Measurements from ENCODE around the gene CCL18. TPM values are rescaled to one million over a fixed set of nuclear protein-coding genes. Genes with fewer than 3 reads are reported as not detected.
"Not testable (repeated sequence)": the region's sequence is repeated elsewhere in the genome, so short reads cannot be mapped to it uniquely, and the experiment has no call there.

CCL18 gene
- total and polyA plus RNA-seq, 2 donors: 9.3 to 461 TPM

DNA sequence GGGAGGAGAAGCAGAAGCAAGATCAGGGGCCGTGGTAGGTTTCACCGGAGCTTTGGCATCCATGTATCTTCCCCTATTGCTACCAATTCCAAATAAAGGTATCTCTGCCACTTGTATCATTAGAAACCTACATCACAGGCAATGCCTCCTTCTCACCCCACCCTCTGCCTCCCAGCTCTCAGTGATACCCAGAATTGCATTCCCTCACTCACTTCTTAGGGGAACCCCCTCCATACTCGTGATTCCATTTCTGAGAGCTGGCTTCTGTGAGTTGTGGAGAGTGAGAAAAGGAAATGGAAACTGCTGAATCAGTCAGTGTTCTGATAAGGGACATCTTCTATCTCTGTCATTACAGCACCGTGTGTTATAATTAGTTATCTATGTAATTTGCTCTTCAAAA lies 28.2 kb downstream of the CCL18 start:
- Histone ChIP-seq H3K36me3 (ENCODE audit: control insufficient read depth in 2 of 2, insufficient read depth in 2 of 2, low read length in 1 of 2) (no peaks in the 10 kb centered on the region), H3K27ac (ENCODE audit: low read depth in 1 of 2, low read length in 1 of 2) (no peak overlapping the region), H3K9me3 (ENCODE audit: control insufficient read depth in 2 of 2, insufficient read depth in 1 of 2, low read length in 1 of 2) (no peaks in the 10 kb centered on the region), H3K4me3 (ENCODE audit: low read length in 2 of 2) (no peak overlapping the region), H3K4me1 (ENCODE audit: control insufficient read depth in 2 of 2, insufficient read depth in 2 of 2, low read length in 2 of 2) (no peaks in the 10 kb centered on the region), H3K27me3 (ENCODE audit: control insufficient read depth in 2 of 2, insufficient read depth in 1 of 2, low read length in 1 of 2) (no peaks in the 10 kb centered on the region)
- no peak for DNase-seq (ENCODE audit: low read depth in 6 of 9, low spot score in 9 of 9)
- 70% methylated on average over 4 of the region's 4 CpGs for WGBS

DNA sequence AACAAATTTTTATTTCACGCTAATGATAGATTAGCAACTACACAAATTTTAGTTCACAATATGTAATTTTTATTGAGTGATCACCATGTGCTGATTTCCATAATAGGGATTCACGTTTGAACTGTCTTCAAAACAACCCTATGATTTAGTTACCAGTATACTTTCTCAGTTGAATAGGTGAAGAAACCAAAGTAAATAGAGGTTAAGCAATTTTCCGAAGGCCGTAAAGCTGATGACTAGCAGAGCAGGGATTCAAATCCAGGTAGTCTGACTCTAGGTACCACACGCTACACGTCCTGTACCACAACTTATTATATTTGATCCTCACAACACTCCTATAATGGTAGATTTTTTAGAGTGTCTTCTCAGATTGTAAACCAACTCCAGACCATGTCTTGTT lies 28.6 kb downstream of the CCL18 start:
- H3K27ac ChIP-seq (ENCODE audit: low read depth in 1 of 2, low read length in 1 of 2); H3K36me3 ChIP-seq (ENCODE audit: control insufficient read depth in 2 of 2, insufficient read depth in 2 of 2, low read length in 1 of 2); H3K9me3 ChIP-seq (ENCODE audit: control insufficient read depth in 2 of 2, insufficient read depth in 1 of 2, low read length in 1 of 2); H3K4me1 ChIP-seq (ENCODE audit: control insufficient read depth in 2 of 2, insufficient read depth in 2 of 2, low read length in 2 of 2); DNase-seq (ENCODE audit: low read depth in 6 of 9, low spot score in 9 of 9); H3K4me3 ChIP-seq (ENCODE audit: low read length in 2 of 2); H3K27me3 ChIP-seq (ENCODE audit: control insufficient read depth in 2 of 2, insufficient read depth in 1 of 2, low read length in 1 of 2): not testable (repeated sequence)
- 96% methylated on average over 6 of the region's 6 CpGs for WGBS

- DNase-seq (ENCODE audit: low read depth in 6 of 9, low spot score in 9 of 9): no peak
- H3K36me3 ChIP-seq (ENCODE audit: control insufficient read depth in 2 of 2, insufficient read depth in 2 of 2, low read length in 1 of 2): no peaks in the 10 kb centered on the region
- no peak overlapping the region for H3K4me3 ChIP-seq (ENCODE audit: low read length in 2 of 2)
- 97% methylated on average over 1 of the region's 1 CpG for WGBS
- no peak overlapping the region for H3K27ac ChIP-seq (ENCODE audit: low read depth in 1 of 2, low read length in 1 of 2)
- H3K27me3 ChIP-seq (ENCODE audit: control insufficient read depth in 2 of 2, insufficient read depth in 1 of 2, low read length in 1 of 2): no peaks in the 10 kb centered on the region
- H3K4me1 ChIP-seq (ENCODE audit: control insufficient read depth in 2 of 2, insufficient read depth in 2 of 2, low read length in 2 of 2): no peaks in the 10 kb centered on the region
- no peaks in the 10 kb centered on the region for H3K9me3 ChIP-seq (ENCODE audit: control insufficient read depth in 2 of 2, insufficient read depth in 1 of 2, low read length in 1 of 2)
Observed at GRCh38 chr17:36094232-36094631, 30.2 kb downstream of the CCL18 start.

- H3K27ac ChIP-seq (ENCODE audit: low read depth in 1 of 2, low read length in 1 of 2): no peak overlapping the region
- no peaks in the 10 kb centered on the region for H3K36me3 ChIP-seq (ENCODE audit: control insufficient read depth in 2 of 2, insufficient read depth in 2 of 2, low read length in 1 of 2)
- H3K9me3 ChIP-seq (ENCODE audit: control insufficient read depth in 2 of 2, insufficient read depth in 1 of 2, low read length in 1 of 2): no peaks in the 10 kb centered on the region
- no peaks in the 10 kb centered on the region for H3K4me1 ChIP-seq (ENCODE audit: control insufficient read depth in 2 of 2, insufficient read depth in 2 of 2, low read length in 2 of 2)
- H3K27me3 ChIP-seq (ENCODE audit: control insufficient read depth in 2 of 2, insufficient read depth in 1 of 2, low read length in 1 of 2): no peaks in the 10 kb centered on the region
- no peak overlapping the region for H3K4me3 ChIP-seq (ENCODE audit: low read length in 2 of 2)
- 91% methylated on average over 7 of the region's 7 CpGs for WGBS
- DNase-seq (ENCODE audit: low read depth in 6 of 9, low spot score in 9 of 9): no peak
Observed at GRCh38 chr17:36094746-36095145, 30.7 kb downstream of the CCL18 start.

DNA sequence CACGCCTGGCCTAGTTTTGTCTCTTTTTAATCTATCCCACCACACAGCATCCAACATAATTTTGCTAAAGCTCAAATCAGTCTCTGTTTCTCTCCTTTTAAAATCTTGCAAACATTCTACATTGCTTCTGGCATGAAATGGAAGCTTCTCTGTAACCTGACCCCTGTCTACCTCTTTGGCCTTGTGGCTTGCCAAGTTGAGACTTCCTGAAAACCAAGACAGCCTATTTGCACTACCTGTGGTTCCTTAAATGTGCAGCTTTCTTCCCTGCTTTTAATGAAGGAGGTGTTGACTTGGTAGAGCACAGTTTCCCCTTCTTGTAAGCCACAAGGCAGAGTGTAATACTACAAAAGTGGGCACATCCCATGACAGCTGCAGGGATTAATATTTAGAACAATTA lies 31.9 kb downstream of the CCL18 start:
- 95% methylated on average over 1 of the region's 1 CpG for WGBS
- H3K27me3 ChIP-seq (ENCODE audit: control insufficient read depth in 2 of 2, insufficient read depth in 1 of 2, low read length in 1 of 2): no peaks in the 10 kb centered on the region
- H3K9me3 ChIP-seq (ENCODE audit: control insufficient read depth in 2 of 2, insufficient read depth in 1 of 2, low read length in 1 of 2): no peaks in the 10 kb centered on the region
- no peaks in the 10 kb centered on the region for H3K36me3 ChIP-seq (ENCODE audit: control insufficient read depth in 2 of 2, insufficient read depth in 2 of 2, low read length in 1 of 2)
- H3K4me3 ChIP-seq (ENCODE audit: low read length in 2 of 2): no peak overlapping the region
- no peaks in the 10 kb centered on the region for H3K4me1 ChIP-seq (ENCODE audit: control insufficient read depth in 2 of 2, insufficient read depth in 2 of 2, low read length in 2 of 2)
- no peak for DNase-seq (ENCODE audit: low read depth in 6 of 9, low spot score in 9 of 9)
- no peak overlapping the region for H3K27ac ChIP-seq (ENCODE audit: low read depth in 1 of 2, low read length in 1 of 2)

GRCh38 chr17:36099004-36099403 lies 34.9 kb downstream of the CCL18 start:
- DNase-seq (ENCODE audit: low read depth in 6 of 9, low spot score in 9 of 9); H3K4me1 ChIP-seq (ENCODE audit: control insufficient read depth in 2 of 2, insufficient read depth in 2 of 2, low read length in 2 of 2); H3K27me3 ChIP-seq (ENCODE audit: control insufficient read depth in 2 of 2, insufficient read depth in 1 of 2, low read length in 1 of 2); H3K27ac ChIP-seq (ENCODE audit: low read depth in 1 of 2, low read length in 1 of 2); H3K9me3 ChIP-seq (ENCODE audit: control insufficient read depth in 2 of 2, insufficient read depth in 1 of 2, low read length in 1 of 2); H3K4me3 ChIP-seq (ENCODE audit: low read length in 2 of 2); H3K36me3 ChIP-seq (ENCODE audit: control insufficient read depth in 2 of 2, insufficient read depth in 2 of 2, low read length in 1 of 2): not testable (repeated sequence)
- 100% methylated on average over 1 of the region's 1 CpG for WGBS

DNA sequence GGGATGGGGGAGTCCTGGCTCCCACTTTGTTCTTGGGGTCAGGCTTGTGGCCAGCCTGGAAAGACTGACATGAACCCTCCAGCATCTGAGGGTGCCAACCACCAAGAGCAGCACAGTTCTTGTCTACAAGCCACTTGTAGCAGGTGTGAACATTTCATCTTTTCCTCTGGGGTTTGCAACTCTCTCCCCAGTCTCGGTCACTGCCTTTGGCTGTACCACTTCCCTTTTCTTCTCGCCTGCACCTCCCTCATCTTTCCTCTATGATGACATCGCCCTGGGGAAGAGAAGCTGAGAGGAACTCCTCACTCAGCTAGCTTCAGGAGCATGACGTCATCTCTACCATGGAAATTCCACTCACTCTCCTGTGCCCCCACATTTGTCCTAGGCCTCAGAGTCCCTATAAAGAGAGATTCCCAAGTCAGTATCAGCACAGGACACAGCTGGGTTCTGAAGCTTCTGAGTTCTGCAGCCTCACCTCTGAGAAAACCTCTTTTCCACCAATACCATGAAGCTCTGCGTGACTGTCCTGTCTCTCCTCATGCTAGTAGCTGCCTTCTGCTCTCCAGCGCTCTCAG lies 39.4 kb downstream of the CCL18 start, which contains the start of gene CCL4:
CCL4 (plus strand) TSS at position 427 of the 575 bp plus-strand sequence; CDS start at position 506, 79 bp downstream.
- H3K4me1 ChIP-seq (ENCODE audit: control insufficient read depth in 2 of 2, insufficient read depth in 2 of 2, low read length in 2 of 2); H3K27ac ChIP-seq (ENCODE audit: low read depth in 1 of 2, low read length in 1 of 2); H3K4me3 ChIP-seq (ENCODE audit: low read length in 2 of 2); H3K36me3 ChIP-seq (ENCODE audit: control insufficient read depth in 2 of 2, insufficient read depth in 2 of 2, low read length in 1 of 2); DNase-seq (ENCODE audit: low read depth in 6 of 9, low spot score in 9 of 9); H3K27me3 ChIP-seq (ENCODE audit: control insufficient read depth in 2 of 2, insufficient read depth in 1 of 2, low read length in 1 of 2); H3K9me3 ChIP-seq (ENCODE audit: control insufficient read depth in 2 of 2, insufficient read depth in 1 of 2, low read length in 1 of 2): not testable (repeated sequence)
- whole genome bisulfite sequencing: 31% methylated on average over 6 of the region's 6 CpGs

- DNase-seq (ENCODE audit: low read depth in 6 of 9, low spot score in 9 of 9); H3K36me3 ChIP-seq (ENCODE audit: control insufficient read depth in 2 of 2, insufficient read depth in 2 of 2, low read length in 1 of 2); H3K27ac ChIP-seq (ENCODE audit: low read depth in 1 of 2, low read length in 1 of 2); H3K9me3 ChIP-seq (ENCODE audit: control insufficient read depth in 2 of 2, insufficient read depth in 1 of 2, low read length in 1 of 2); H3K4me1 ChIP-seq (ENCODE audit: control insufficient read depth in 2 of 2, insufficient read depth in 2 of 2, low read length in 2 of 2); H3K27me3 ChIP-seq (ENCODE audit: control insufficient read depth in 2 of 2, insufficient read depth in 1 of 2, low read length in 1 of 2); H3K4me3 ChIP-seq (ENCODE audit: low read length in 2 of 2): not testable (repeated sequence)
- 64% methylated on average over 7 of the region's 7 CpGs for WGBS
Observed at GRCh38 chr17:36104246-36104645, 40.2 kb downstream of the CCL18 start.

- Histone ChIP-seq H3K27ac (ENCODE audit: low read depth in 1 of 2, low read length in 1 of 2) (no peak overlapping the region), H3K4me1 (ENCODE audit: control insufficient read depth in 2 of 2, insufficient read depth in 2 of 2, low read length in 2 of 2) (no peaks in the 10 kb centered on the region), H3K4me3 (ENCODE audit: low read length in 2 of 2) (no peak overlapping the region), H3K36me3 (ENCODE audit: control insufficient read depth in 2 of 2, insufficient read depth in 2 of 2, low read length in 1 of 2) (no peaks in the 10 kb centered on the region), H3K9me3 (ENCODE audit: control insufficient read depth in 2 of 2, insufficient read depth in 1 of 2, low read length in 1 of 2) (no peaks in the 10 kb centered on the region), H3K27me3 (ENCODE audit: control insufficient read depth in 2 of 2, insufficient read depth in 1 of 2, low read length in 1 of 2) (no peaks in the 10 kb centered on the region)
- 35% methylated on average over 4 of the region's 4 CpGs for WGBS
- no peak for DNase-seq (ENCODE audit: low read depth in 6 of 9, low spot score in 9 of 9)
Observed at GRCh38 chr17:36104701-36105181, 40.7 kb downstream of the CCL18 start.
